Body of pancreas (tissue), 4 donors: ENCODE results near the gene OR1S1. TPM values are rescaled to one million over a fixed set of nuclear protein-coding genes. Genes with fewer than 3 reads are reported as not detected.
A peak's percentile ranks its signal among the peaks of the same experiment; 100 is the strongest.

Source experiments
- ATAC-seq: fragments of 150-250 bp; one replicate; pipeline ENCODE4 v1.9.1; 2016
- DNase-seq, 4 donors: peaks; one replicate each; pipeline ENCODE4 v3.0.0-alpha.2; 2019
- H3K27ac ChIP-seq, 4 donors: fragments of 200-600 bp; sonication (generic); 1 replicate in 3 of 4; 2 replicates in 1 of 4; pipeline versions ENCODE4 v1.5.1 to v1.6.1; 2016 to 2019; ENCODE audit warnings: mild to moderate bottlenecking in 1 of 4, mixed read lengths in 1 of 4, moderate library complexity in 1 of 4
- H3K27me3 ChIP-seq, 2 donors: fragments of 200-600 bp; sonication (generic); one replicate each; pipeline ENCODE4 v1.6.0; 2016; ENCODE audit warnings: mild to moderate bottlenecking in 1 of 2
- H3K36me3 ChIP-seq, 2 donors: fragments of 200-600 bp; sonication (generic); replicated peaks in 1 of 2; 2 replicates each; pipeline ENCODE4 v1.5.1; 2016; ENCODE audit warnings: low read depth in 2 of 2; ENCODE audit not compliant: insufficient read depth in 1 of 2
- H3K4me1 ChIP-seq: fragments of 200-600 bp; sonication (generic); one replicate; pipeline ENCODE4 v1.6.0; 2016
- H3K4me3 ChIP-seq, 2 donors: fragments of 200-600 bp; sonication (generic); 1 replicate in 1 of 2; 2 replicates in 1 of 2; pipeline ENCODE4 v1.5.1; 2016 to 2019
- H3K9me3 ChIP-seq, 3 donors: fragments of 200-600 bp; sonication (generic); 1 replicate in 2 of 3; 2 replicates in 1 of 3; pipeline ENCODE4 v1.5.1; 2016
- CTCF ChIP-seq, 7 experiments: fragments of 450-650 bp in 4 of 7; fragments of 200-600 bp in 3 of 7; sonication (generic) in 3 of 7; IDR thresholded peaks; one replicate each; pipeline ENCODE4 v1.5.1; 2016 to 2019; ENCODE audit warnings: antibody characterized with exemption in 7 of 7
- POLR2A ChIP-seq, 3 donors: fragments of 450-650 bp; IDR thresholded peaks; one replicate each; pipeline ENCODE4 v1.6.1; 2016; ENCODE audit warnings: antibody characterized with exemption in 3 of 3, mild to moderate bottlenecking in 2 of 3
- WGBS, 2 donors: methylation state at CpG; one replicate each; pipeline ENCODE4 v1.1.5; 2017; 5-methylcytosine and 5-hydroxymethylcytosine counted together
- intact Hi-C: fragments of 100-400 bp; cut with DNase I; formaldehyde crosslinking; loops from one replicate; pipeline ENCODE4 v1.15.1; 2023
- total RNA-seq, 2 donors: library from RNA; depleted of rRNA; stranded (reverse); fragments of >200 nt; gene quantifications; one replicate each; pipeline ENCODE4 v1.1.0, GENCODE V29; 2016

Gene OR1S1
- total RNA-seq, 2 donors from 2014 or later, result not detected

GRCh38 chr11:58178444-58178843 is 34.1 kb upstream of the OR1S1 start:
- H3K27me3 ChIP-seq, result no peaks in the 10 kb centered on the region
- no peaks in the 10 kb centered on the region for H3K36me3 ChIP-seq
- DNase-seq, result no peak
- no peak for TF ChIP-seq CTCF (IDR thresholded peaks at IDR 0.05)
- TF ChIP-seq POLR2A (IDR thresholded peaks at IDR 0.05), result no peak
- WGBS, 2 donors, result 77 to 82% methylated on average over 6 of the region's 6 CpGs
- ATAC-seq, result no peak
- no peak overlapping the region for H3K4me3 ChIP-seq
- H3K4me1 ChIP-seq, result no peaks in the 10 kb centered on the region
- no peak overlapping the region for H3K27ac ChIP-seq
- intact Hi-C loops, result no loop called here
- H3K9me3 ChIP-seq, result no peaks in the 10 kb centered on the region

GRCh38 chr11:58179648-58180047 is 32.9 kb upstream of the OR1S1 start:
- peak in 2 of 4 donors; percentile 12 to 13 for DNase-seq
- 67 to 75% methylated on average over 7 of the region's 7 CpGs for WGBS, 2 donors

DNA sequence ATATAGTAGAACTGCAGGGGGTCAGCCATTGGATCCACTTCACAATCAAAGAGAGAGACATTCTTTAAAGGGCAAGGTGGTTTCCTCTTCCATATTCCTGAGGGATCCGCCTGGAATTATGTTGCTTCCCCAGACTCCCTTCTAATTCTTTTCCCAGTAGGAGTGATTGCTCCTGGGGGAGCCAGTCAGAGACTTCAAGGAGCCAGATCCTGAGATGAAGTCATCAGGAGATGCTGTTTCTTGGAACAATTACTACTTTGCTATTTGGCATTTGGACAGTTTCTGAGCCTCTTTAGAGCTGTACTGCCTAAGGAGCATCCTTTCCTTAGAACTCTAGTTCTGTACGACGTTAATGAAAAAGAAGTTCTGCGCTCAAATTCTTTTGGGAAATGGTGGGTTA is 25.6 kb upstream of the OR1S1 start:
- Histone ChIP-seq H3K4me3 (no peak overlapping the region), H3K27ac (no peak overlapping the region), H3K4me1 (no peaks in the 10 kb centered on the region), H3K9me3 (no peaks in the 10 kb centered on the region), H3K36me3 (no peaks in the 10 kb centered on the region), H3K27me3 (no peaks in the 10 kb centered on the region)
- intact Hi-C loops, result no loop called here
- no peak for ATAC-seq
- TF ChIP-seq CTCF (IDR thresholded peaks at IDR 0.05), result no peak
- TF ChIP-seq POLR2A (IDR thresholded peaks at IDR 0.05), result no peak
- 70 to 85% methylated on average over 4 of the region's 4 CpGs for WGBS, 2 donors
- no peak for DNase-seq

More at GRCh38 chr11:58179648-58180047, 32.9 kb upstream of the OR1S1 start:
- H3K27me3 ChIP-seq, result no peaks in the 10 kb centered on the region
- no peak overlapping the region for H3K4me3 ChIP-seq
- no peak overlapping the region for H3K27ac ChIP-seq
- H3K36me3 ChIP-seq, result no peaks in the 10 kb centered on the region
- no peaks in the 10 kb centered on the region for H3K4me1 ChIP-seq
- intact Hi-C loops, result no loop called here
- no peak for TF ChIP-seq CTCF (IDR thresholded peaks at IDR 0.05)
- TF ChIP-seq POLR2A (IDR thresholded peaks at IDR 0.05), result no peak
- no peak for ATAC-seq
- H3K9me3 ChIP-seq, result no peaks in the 10 kb centered on the region

- Histone ChIP-seq H3K27me3 (no peaks in the 10 kb centered on the region), H3K36me3 (no peaks in the 10 kb centered on the region), H3K9me3 (no peaks in the 10 kb centered on the region), H3K4me3 (no peak within 1 kb of the TSS), H3K27ac (no peak within 1 kb of the TSS), H3K4me1 (no peaks in the 10 kb centered on the region)
- ATAC-seq, result no peak
- WGBS, 2 donors, result 77 to 91% methylated on average over 2 of the region's 2 CpGs
- TF ChIP-seq POLR2A (IDR thresholded peaks at IDR 0.05), result no peak
- TF ChIP-seq CTCF (IDR thresholded peaks at IDR 0.05), result no peak
- intact Hi-C loops, result no loop called here
- no peak for DNase-seq
These were observed 23.8 kb upstream of the OR1S1 start, which contains the start of gene OR9Q2 for GRCh38 chr11:58188770-58189169. TSS of gene OR9Q2 (plus strand) at chr11:58189070. CDS start at chr11:58190491, 1,421 bp downstream.

DNA sequence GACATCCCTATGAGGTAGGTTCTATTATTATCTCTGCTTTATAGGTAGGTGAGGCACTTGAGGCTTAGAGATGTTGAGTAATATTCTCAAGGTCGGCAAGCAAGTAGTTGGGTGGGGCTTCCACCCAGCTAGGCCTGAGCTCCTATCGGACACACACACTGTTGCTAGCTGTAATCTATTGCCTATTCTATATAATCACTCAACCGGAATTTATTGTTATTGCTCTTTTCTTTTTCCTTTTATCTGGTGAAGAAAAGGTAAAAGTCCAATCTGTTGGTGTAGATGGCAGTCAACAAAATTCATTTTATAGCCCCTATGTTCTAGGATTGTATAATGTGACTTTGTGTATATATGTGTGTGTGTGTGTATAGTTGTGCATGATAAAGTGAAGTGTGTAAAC is 20.3 kb upstream of the OR1S1 start:
- Histone ChIP-seq H3K27ac (no peak overlapping the region), H3K9me3 (no peaks in the 10 kb centered on the region), H3K4me1 (no peaks in the 10 kb centered on the region), H3K4me3 (no peak overlapping the region), H3K36me3 (no peaks in the 10 kb centered on the region), H3K27me3 (no peaks in the 10 kb centered on the region)
- intact Hi-C loops, result no loop called here
- 61 to 70% methylated on average over 3 of the region's 3 CpGs for WGBS, 2 donors
- ATAC-seq (no peak), DNase-seq (no peak)
- no peak for TF ChIP-seq POLR2A (IDR thresholded peaks at IDR 0.05)
- no peak for TF ChIP-seq CTCF (IDR thresholded peaks at IDR 0.05)
